Stimulated activated CD8-positive, alpha-beta memory T cell treated with anti-CD3 and anti-CD28 coated beads, Interleukin-7, amount 100 ng/mL, for 24 hours (primary cell): Measurements from ENCODE around the gene IL17REL.

Experiments
- DNase-seq: peaks from one replicate; pipeline ENCODE4 v3.0.0-alpha.2; 2020; ENCODE audit warnings: low read depth

Gene IL17REL

DNA sequence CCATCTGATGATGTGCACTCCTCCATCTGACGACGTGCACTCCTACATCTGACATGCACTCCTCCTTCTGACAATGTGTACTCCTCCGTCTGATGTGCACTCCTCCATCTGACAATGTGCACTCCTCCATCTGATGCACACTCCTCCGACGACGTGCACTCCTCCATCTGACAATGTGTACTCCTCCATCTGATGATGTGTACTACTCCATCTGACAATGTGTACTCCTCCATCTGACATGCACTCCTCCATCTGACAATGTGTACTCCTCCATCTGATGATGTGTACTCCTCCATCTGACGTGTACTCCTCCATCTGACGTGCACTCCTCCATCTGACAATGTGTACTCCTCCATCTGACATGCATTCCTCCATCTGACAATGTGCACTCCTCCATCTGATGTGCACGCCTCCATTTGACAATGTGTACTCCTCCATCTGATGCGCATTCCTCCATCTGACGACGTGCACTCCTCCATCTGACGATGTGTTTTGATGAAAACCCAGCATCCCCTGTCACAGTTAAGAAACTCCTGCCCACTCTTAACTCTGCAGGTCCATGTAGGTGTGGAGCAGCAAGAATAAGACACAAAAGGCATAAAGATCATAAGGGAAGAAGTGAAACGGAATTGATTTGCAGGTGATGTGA is 9.7 kb upstream of the IL17REL start:
- DNase-seq = no peak

DNA sequence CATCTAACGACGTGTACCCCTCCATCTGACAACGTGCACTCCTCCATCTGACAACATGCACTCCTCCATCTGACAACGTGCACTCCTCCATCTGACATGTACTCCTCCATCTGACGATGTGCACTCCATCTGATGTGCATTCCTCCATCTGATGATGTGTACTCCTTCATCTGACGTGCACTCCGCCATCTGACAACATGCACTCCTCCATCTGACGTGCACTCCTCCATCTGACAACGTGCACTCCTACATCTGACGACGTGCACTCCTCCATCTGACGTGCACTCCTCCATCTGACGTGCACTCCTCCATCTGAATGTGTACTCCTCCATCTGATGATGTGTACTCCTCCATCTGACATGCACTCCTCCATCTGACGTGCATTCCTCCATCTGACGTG is 8.0 kb upstream of the IL17REL start:
- DNase-seq = no peak

DNA sequence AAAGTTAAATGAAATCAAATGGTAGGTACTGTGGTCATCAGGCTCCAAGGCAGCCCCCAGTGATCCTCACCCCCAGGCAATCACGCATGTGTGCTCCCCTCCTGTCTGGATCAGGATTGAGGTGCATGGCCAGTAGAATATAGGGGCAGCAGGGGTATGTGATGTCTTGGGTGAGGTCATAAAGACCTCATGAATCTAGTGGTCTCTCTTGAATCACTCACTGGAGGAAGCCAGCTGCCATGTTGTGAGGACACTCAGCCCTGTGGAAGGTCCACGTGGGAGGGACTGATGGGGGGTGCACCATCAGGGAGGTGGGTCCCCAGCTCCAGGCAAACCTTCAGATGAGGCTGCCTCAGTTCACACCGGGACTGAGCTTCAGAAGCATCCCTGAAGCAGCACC is 6.8 kb upstream of the IL17REL start:
- no peak for DNase-seq

- no peak for DNase-seq
Measured at GRCh38 chr22:50018608-50019285, 6.2 kb upstream of the IL17REL start.

DNA sequence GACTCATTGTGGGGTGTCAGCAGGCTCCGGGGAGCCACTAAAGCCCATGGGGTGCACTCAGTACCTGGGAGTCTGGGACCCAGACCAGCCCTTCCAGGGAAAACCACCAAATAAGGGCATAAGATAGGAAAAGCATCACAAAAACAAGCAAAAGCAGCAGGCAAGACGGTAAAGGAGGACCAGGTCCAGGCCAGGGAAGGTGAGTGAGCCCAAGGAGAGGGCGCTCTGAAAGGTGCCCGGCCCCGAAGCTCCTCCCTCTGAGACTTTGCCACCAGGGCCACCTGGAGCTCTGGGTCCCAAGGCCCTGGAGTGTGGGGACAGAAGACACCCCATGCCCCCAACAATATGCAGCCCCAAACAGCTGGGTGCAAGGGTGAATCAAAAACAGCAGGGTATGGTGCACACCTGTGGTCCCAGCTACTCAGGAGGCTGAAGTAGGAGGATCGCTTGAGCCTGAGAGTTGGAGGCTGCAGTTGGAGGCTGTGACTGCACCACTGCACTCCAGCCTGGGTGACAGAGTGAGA is 5.2 kb upstream of the IL17REL start:
- no peak for DNase-seq

DNA sequence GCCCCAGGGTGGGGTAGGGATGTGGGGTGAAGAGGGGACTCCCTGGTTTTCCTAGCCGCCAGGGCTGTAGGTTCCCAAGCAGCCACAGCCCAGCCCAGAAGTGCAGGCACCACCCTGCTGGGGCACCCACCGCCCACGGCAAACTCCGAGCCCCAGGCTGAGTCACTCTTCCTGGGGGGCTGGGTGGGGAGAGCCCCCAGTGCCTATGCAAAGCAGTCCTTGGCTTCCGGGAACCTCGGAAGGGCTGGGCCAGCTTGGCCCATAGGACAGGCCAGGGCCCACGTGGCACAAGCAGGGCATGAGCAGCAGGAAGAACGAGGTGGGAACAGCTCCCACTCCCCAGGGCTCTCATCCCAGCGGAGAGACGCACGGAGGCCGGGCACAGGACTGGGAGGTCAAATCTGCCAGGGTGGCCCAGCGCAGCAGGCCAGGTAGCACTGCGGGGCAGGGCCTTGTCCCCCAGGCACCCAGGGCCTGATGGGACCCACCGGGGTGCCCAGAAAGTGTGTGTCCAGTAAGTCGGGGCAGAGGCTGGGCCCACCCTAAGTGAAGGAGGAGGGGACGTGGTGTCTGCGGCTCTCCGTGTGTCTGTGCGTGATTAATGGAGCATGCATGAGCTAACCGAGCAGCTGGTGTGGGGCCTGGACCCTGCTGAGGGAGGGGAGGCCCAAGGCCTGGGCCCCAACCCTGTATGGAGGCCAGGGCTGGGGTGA is 4.6 kb upstream of the IL17REL start:
- DNase-seq = peak; percentile 47

DNA sequence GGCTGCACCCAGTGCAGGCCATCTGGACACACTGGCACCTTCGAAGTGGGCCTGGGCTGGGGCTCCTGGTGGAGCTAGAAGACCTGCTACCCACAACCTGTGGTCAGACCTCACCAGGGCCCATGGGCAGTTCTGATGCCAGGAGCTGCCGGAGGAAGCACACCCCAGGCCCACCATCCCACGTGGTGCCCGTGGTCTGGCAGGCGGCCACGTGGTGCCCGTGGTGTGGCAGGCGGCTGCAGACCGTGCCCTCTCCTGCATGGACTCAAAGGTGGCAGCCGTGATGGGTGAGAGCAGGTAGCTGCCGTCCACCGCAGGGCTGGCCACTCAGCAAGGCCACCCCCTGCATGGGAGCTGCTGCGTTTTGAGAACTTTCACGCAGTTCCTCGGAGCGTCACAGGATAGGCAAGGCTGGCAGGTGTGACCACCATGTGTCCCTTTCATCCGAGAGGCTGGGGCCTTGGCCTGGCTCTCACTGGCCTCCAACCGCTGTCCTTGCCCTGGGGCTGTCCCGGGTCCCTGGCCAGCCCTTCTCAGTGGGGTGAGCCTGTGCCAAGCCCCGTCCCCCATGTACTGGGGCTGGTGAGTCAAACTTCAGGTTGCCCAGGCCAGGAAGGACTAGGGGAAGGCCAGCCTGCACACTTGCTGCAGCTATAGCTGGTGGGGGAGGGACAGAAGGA is 3.9 kb upstream of the IL17REL start:
- no peak for DNase-seq

GRCh38 chr22:50015451-50016307 is 3.1 kb upstream of the IL17REL start:
- DNase-seq = no peak

DNA sequence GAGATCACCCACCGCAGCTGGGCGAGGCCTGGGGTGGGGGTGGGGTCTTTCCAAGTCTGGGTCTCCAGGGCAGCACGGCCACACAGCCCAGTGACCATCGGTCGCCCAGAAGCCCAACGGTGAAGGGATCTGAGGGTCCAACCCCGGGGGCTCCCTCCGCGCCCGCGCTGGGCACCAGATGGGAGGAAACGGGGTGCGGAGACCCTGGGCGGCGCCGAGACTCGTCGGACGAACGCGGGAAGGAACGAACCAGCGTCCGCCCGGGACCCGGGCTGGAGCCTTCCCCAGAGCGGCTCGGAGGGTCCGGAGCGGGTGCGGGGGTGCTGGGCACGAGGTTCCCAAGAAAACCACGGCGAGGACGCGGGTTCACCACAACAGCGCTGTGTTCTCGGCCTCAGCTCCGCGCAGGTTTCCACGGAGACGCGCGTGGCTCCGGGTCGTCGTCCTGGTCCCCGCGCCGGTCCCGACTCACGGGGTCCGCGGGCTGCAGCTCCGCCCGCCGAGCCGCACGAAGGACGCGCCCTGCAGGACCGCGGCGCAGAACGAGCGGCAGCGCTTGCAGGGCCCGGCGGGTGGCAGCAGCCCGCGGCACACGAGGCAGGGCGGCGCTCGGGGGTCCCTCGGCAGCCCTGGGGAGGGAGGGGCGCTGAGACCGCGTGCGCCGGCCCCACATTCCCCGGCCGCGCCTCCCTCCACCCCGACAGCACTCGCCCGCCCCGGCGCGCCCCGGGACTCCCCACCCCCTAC is 2.3 kb upstream of the IL17REL start:
- DNase-seq = no peak

DNA sequence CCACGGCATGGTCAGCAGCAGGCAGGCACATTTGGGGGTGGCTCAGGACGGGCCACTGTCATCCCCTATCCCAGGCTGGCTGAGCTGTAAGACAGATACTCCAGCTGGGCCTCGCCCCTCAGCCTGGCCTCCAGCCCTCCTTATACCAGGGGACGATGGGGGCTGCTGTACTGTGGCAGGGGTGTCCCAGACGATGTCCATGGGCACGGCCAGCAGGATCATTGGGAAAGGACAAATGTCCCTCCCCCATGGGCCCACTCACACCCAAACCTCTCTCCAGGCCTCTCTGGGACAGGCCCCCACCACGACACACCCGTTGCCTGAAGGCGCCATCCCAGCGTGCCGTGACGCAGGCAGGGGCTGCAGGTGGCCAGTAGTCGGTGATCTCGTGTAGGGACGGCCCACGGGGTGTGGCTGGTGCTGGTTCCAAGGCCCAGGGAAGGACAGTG is 1.5 kb upstream of the IL17REL start:
- no peak for DNase-seq

GRCh38 chr22:50011447-50012210 is 936 bp downstream of the IL17REL start:
- no peak for DNase-seq

DNA sequence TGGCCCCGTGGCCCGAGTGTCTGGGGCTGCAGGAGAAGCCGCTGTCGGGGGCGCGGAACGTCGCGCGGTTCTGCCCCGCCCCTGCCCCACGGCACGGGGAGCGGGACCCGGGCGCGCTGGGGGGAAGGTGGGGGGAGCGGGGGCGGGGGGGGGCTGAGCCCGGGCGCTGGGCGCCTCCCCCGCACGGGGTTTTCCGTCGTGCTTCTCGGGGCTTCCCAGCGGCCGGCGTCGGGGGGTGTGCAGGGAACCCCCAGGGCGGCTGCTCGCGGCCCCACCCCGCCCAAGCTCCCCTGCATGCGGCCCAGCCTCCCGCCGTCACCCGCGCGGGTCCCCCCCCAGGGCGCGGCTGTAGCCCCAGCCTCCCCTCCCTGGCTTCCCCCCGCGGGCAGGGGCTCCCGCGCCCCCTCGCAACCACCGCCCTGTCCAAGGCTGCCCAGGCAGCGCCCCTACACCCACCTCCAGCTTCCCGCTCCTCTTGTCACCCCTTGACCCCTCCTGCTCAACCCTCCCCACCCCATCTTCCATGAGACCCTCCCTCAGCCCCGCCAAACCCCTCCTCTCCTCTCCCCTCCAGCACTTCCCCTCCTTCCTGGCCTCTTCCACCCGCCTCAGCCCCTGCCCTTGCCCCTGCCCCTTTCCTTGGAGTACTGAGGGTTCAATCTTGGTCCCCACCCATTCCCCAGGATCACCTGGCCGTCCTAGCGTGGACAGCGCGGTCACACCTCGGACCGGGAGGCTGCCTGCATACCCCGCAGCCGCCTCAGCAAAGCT is 1.7 kb downstream of the IL17REL start:
- no peak for DNase-seq

- no peak for DNase-seq
Measured at GRCh38 chr22:50009765-50010675, 2.5 kb downstream of the IL17REL start.

DNA sequence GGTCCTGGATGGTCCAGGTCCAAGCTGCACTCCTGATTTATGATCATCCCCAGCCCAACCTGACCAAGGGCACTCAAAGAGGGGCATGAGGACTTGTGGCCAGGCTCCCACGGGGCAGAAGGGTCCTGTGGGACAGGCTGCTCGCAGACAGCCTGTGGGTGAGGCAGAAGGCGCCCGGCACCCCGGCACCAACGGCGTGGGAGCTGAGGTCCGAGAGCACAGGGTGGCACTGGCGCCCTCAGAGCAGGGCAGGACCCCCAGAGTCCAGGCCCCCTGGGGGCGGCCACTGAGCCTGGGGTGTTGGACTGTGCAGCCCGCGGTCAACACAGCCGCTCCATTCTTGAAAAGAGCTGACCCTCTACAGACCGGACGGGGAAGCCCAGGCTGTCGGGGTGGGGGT is 3.3 kb downstream of the IL17REL start:
- DNase-seq = no peak

- no peak for DNase-seq
Measured at GRCh38 chr22:50008151-50009040, 4.2 kb downstream of the IL17REL start.

DNA sequence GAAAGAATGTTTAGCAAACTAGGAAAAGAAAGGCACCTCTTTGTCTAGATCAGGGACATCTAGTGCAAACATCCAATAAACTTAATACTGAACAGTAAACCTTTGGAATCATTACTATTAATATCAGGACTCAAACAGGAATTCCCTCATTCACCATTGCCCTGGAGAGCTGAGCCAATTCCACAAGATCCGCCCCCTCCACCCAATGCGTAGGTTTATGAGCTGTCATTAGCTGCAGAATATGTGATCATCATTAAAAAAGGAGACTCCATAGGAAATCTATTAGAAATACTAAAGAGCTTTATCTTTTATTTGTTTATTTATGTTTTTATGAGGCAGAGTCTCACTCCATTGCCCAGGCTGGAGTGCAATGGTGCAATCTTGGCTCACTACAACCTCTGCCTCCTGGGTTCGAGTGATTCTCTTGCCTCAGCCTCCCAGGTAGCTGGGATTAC is 5.5 kb downstream of the IL17REL start:
- no peak for DNase-seq

DNA sequence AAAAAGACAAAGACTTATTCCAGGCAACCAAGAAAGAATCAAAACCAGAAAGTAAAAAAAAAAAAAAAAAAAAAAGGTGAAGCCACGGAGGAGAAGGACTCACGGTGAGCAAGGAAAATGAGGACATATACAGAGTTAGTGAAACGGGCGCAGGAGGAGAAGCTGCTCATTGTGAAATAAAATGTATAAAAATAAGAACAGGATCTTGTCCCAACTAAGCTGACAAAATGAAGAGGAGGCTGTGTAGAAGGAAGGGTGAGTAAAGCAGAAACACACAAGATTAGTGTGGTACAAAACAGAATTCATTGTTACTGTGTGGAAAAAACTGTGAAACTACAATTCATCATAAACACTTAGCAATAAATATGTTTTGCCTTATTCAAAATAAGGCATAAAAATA is 7.6 kb downstream of the IL17REL start:
- DNase-seq = no peak
